Caco-2 (cell line): ENCODE measurements around the gene MICU2. TPM values are rescaled to one million over a fixed set of nuclear protein-coding genes. Genes with fewer than 3 reads are reported as not detected.

Source experiments
- BruUV-seq: library from RNA; stranded (reverse); fragments of 400-500 nt; replicated peaks from 2 replicates; lab custom pipeline; 2021; lab: Mats Ljungman, UMichigan
- CTCF ChIA-PET: fragments of 300-600 bp; sonication (Branson Sonifier 250); formaldehyde crosslinking; loops from one replicate; lab custom pipeline; 2022; ENCODE audit warnings: antibody characterized with exemption; lab: Charles Lee
- POLR2A ChIA-PET: fragments of 300-600 bp; sonication (Branson Sonifier 250); formaldehyde crosslinking; loops from one replicate; lab custom pipeline; 2022; ENCODE audit warnings: antibody characterized with exemption; lab: Charles Lee
- DNase-seq, 2 experiments: peaks; one replicate each; pipeline versions ENCODE4 v3.0.0 to v3.0.0-alpha.2; 2020 to 2022
- H3K27me3 ChIP-seq: replicated peaks from 2 replicates; pipeline ENCODE4 v1.6.0; 2011; ENCODE audit warnings: low read length; ENCODE audit not compliant: control insufficient read depth, insufficient read depth
- H3K36me3 ChIP-seq: 2 replicates; pipeline ENCODE4 v1.5.1; 2011; ENCODE audit warnings: low read length; ENCODE audit not compliant: control insufficient read depth, insufficient read depth
- H3K4me1 ChIP-seq: fragments of 250-450 bp; sonication (Bioruptor Pico); 2 replicates; pipeline ENCODE4 v1.5.1; 2020; ENCODE audit warnings: mild to moderate bottlenecking
- H3K4me3 ChIP-seq: 2 replicates; pipeline ENCODE4 v1.5.1; 2011; ENCODE audit warnings: low read depth, mild to moderate bottlenecking, control low read depth, low read length
- H3K9me3 ChIP-seq: fragments of 250-450 bp; sonication (Bioruptor Pico); 2 replicates; pipeline ENCODE4 v1.5.1; 2020; ENCODE audit warnings: mild to moderate bottlenecking, moderate library complexity
- H3K27ac Mint-ChIP-seq: one replicate; pipeline ENCODE4 v1.8.0; 2022; ENCODE audit warnings: mixed read lengths; ENCODE audit not compliant: unreplicated experiment
- H3K27me3 Mint-ChIP-seq: one replicate; pipeline ENCODE4 v1.8.0; 2022; ENCODE audit warnings: mixed read lengths; ENCODE audit not compliant: insufficient read depth, unreplicated experiment
- H3K36me3 Mint-ChIP-seq: one replicate; pipeline ENCODE4 v1.8.0; 2022; ENCODE audit warnings: mild to moderate bottlenecking, mixed read lengths; ENCODE audit not compliant: insufficient read depth, unreplicated experiment
- H3K4me1 Mint-ChIP-seq: one replicate; pipeline ENCODE4 v1.8.0; 2022; ENCODE audit warnings: low read depth, mixed read lengths; ENCODE audit not compliant: unreplicated experiment
- H3K4me3 Mint-ChIP-seq: one replicate; pipeline ENCODE4 v1.8.0; 2022; ENCODE audit warnings: mild to moderate bottlenecking, moderate library complexity, mixed read lengths; ENCODE audit not compliant: unreplicated experiment
- H3K9me3 Mint-ChIP-seq: one replicate; pipeline ENCODE4 v1.8.0; 2022; ENCODE audit warnings: mixed read lengths; ENCODE audit not compliant: unreplicated experiment
- intact Hi-C: fragments of 100-400 bp; cut with micrococcal nuclease; formaldehyde crosslinking; loops from one replicate; pipeline ENCODE4 v1.10.0; 2022; ENCODE audit not compliant: unreplicated experiment
- total RNA-seq: library from RNA; stranded (reverse); gene quantifications from 2 replicates; pipeline ENCODE4 v1.2.3, GENCODE V29; 2022
- TF ChIP-seq, protein P1 (sequence below), 2 experiments: fragments of 200-600 bp in 1 of 2; IDR thresholded peaks; 1 replicate in 1 of 2; 2 replicates in 1 of 2; pipeline versions ENCODE4 v1.5.1 to v1.8.0; 2011 to 2022; ENCODE audit warnings: antibody characterized with exemption in 1 of 2, control low read depth in 1 of 2, inconsistent platforms in 1 of 2, low read depth in 1 of 2, low read length in 1 of 2, mild to moderate bottlenecking in 1 of 2, moderate library complexity in 1 of 2; ENCODE audit not compliant: insufficient read depth in 1 of 2, severe bottlenecking in 1 of 2, unreplicated experiment in 1 of 2

The MICU2 gene
- total RNA-seq, 1 experiment from 2014 or later, result 43.1 TPM

- Mint-ChIP-seq H3K27me3 (no peaks in the 10 kb centered on the region), H3K27ac (no peak overlapping the region), H3K36me3 (no peaks in the 10 kb centered on the region), H3K4me1 (peaks cover 10% of the 10 kb centered on the region), H3K4me3 (no peak overlapping the region), H3K9me3 (peaks cover 6% of the 10 kb centered on the region)
- peaks cover 20% of the 10 kb centered on the region for H3K9me3 ChIP-seq
- POLR2A ChIA-PET, result no interaction called here
- intact Hi-C loops, result no loop called here
- H3K36me3 ChIP-seq, result no peaks in the 10 kb centered on the region
- CTCF ChIA-PET, result no interaction called here
- H3K4me1 ChIP-seq, result no peaks in the 10 kb centered on the region
- H3K27me3 ChIP-seq, result no peaks in the 10 kb centered on the region
- BruUV-seq, result no TSS peak
- DNase-seq, result peak in 1 of 2 experiments; percentile 28
- TF ChIP-seq, protein P1, sequence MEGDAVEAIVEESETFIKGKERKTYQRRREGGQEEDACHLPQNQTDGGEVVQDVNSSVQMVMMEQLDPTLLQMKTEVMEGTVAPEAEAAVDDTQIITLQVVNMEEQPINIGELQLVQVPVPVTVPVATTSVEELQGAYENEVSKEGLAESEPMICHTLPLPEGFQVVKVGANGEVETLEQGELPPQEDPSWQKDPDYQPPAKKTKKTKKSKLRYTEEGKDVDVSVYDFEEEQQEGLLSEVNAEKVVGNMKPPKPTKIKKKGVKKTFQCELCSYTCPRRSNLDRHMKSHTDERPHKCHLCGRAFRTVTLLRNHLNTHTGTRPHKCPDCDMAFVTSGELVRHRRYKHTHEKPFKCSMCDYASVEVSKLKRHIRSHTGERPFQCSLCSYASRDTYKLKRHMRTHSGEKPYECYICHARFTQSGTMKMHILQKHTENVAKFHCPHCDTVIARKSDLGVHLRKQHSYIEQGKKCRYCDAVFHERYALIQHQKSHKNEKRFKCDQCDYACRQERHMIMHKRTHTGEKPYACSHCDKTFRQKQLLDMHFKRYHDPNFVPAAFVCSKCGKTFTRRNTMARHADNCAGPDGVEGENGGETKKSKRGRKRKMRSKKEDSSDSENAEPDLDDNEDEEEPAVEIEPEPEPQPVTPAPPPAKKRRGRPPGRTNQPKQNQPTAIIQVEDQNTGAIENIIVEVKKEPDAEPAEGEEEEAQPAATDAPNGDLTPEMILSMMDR (IDR thresholded peaks at IDR 0.05; ENCODE audit: insufficient read depth in 1 of 2, low read depth in 1 of 2, low read length in 1 of 2, severe bottlenecking in 1 of 2, unreplicated experiment in 1 of 2), result no peak
- H3K4me3 ChIP-seq, result no peak overlapping the region
Observed at GRCh38 chr13:21583478-21583877, 20.5 kb downstream of the MICU2 start.

DNA sequence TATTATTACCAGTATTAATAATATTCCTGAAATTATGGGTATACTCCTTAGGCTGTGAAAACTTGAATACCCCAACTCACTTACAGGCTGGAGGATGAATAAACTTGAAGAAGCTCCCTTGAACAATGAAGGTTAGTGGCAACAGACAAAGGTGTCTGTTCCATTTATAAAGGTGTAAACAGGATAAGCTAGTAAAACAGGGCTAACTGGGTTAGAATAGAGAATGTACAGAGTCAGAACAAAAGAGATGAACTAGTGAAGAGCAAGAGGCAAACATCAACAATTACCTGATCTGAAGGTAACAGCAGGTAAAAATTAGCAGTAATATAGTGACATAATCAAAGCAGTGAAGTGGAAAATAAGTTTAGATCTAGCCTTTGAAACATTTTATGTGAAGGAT is 23.2 kb downstream of the MICU2 start:
- Histone ChIP-seq H3K4me1 (no peaks in the 10 kb centered on the region), H3K4me3 (no peak overlapping the region), H3K9me3 (peaks cover 20% of the 10 kb centered on the region), H3K36me3 (no peaks in the 10 kb centered on the region), H3K27me3 (no peaks in the 10 kb centered on the region)
- Mint-ChIP-seq H3K27ac (no peak overlapping the region), H3K4me1 (peaks cover 7% of the 10 kb centered on the region), H3K36me3 (no peaks in the 10 kb centered on the region), H3K4me3 (no peak overlapping the region), H3K27me3 (no peaks in the 10 kb centered on the region), H3K9me3 (peaks cover 6% of the 10 kb centered on the region)
- TF ChIP-seq, protein P1 (IDR thresholded peaks at IDR 0.05; ENCODE audit: insufficient read depth in 1 of 2, low read depth in 1 of 2, low read length in 1 of 2, severe bottlenecking in 1 of 2, unreplicated experiment in 1 of 2), result no peak
- intact Hi-C loops, result no loop called here
- no peak for DNase-seq
- ChIA-PET POLR2A (no interaction called here), CTCF (no interaction called here)
- no TSS peak for BruUV-seq

DNA sequence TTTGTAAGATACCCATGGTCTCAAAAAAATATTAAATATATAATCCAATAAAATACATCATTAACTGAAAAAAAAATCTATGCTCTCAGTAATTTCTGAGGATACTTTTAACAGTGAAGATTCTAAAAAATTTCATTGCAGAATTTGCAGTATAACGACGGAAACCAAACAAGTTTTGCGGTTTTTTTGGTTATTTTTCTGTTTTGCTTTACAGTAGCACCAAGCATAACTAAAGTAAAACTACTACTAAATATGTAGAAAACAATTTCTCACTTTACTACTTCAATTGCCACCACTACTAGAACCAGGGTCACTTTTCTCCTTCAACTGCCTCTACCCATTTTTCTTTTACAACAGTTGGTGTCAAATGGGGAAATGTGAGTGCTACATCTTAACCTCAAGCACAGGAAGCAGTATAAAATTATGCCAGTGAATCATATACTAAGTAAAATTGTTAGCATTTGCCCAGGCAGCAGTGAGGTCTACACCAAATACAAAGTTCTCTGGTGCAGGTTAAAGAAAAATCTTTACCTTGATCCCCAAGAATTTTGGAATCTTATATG is 24.1 kb downstream of the MICU2 start:
- Mint-ChIP-seq H3K27me3 (no peaks in the 10 kb centered on the region), H3K4me3 (no peak overlapping the region), H3K9me3 (peaks cover 6% of the 10 kb centered on the region), H3K27ac (no peak overlapping the region), H3K36me3 (no peaks in the 10 kb centered on the region), H3K4me1 (peaks cover 7% of the 10 kb centered on the region)
- intact Hi-C loops, result no loop called here
- DNase-seq, result no peak
- TF ChIP-seq, protein P1 (IDR thresholded peaks at IDR 0.05; ENCODE audit: insufficient read depth in 1 of 2, low read depth in 1 of 2, low read length in 1 of 2, severe bottlenecking in 1 of 2, unreplicated experiment in 1 of 2), result no peak
- H3K9me3 ChIP-seq, result peaks cover 20% of the 10 kb centered on the region
- H3K36me3 ChIP-seq, result no peaks in the 10 kb centered on the region
- H3K4me3 ChIP-seq, result no peak overlapping the region
- H3K4me1 ChIP-seq, result no peaks in the 10 kb centered on the region
- BruUV-seq, result no TSS peak
- H3K27me3 ChIP-seq, result no peaks in the 10 kb centered on the region
- ChIA-PET CTCF (no interaction called here), POLR2A (no interaction called here)
